HuH-7.5 (cell line): ENCODE data around the gene PSMG3.
"Not testable (repeated sequence)": the region's sequence is repeated elsewhere in the genome, so short reads cannot be mapped to it uniquely, and the experiment has no call there.

Experiments used
- DNase-seq: peaks from one replicate; pipeline ENCODE4 v3.0.0; 2011; ENCODE audit warnings: low spot score

Gene PSMG3

GRCh38 chr7:1596181-1597043, 26.6 kb upstream of the PSMG3 start:
- no peak for DNase-seq

DNA sequence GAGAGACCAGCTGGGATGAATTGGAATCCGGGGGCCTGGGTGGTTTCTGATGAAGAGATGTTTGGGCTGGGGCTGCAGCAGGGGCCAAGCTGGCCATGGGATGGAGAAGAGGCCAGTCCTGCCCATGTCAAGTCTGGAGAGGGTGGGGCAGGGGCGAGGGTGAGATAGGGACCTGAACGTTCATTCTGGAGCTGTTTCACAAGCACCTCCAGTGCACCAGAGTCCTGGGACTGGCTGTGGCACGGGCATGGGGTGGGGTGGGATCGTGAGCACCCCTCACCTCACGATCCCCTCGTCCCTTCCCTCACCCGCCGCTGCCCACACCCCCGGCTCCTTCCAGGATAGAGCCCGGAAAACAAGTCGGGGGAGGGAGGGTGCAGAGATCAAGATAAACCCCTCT, 25.8 kb upstream of the PSMG3 start:
- no peak for DNase-seq

DNA sequence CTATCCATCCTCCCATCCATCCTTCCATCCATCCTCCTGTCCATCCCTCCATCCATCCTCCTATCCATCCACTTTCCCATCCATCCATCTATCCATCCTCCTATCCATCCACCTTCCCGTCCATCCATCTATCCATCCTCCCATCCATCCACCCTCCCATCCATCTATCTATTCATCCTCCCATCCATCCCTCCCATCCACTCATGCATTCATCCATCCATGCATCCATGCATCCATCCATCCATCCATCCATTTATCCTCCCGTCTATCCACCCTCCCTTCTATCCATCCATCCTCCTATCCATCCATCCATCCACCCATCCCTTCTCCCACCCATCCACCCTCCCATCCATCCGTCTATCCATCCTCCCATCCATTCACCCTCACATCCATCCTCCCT, 25.2 kb upstream of the PSMG3 start:
- DNase-seq, result no peak

DNA sequence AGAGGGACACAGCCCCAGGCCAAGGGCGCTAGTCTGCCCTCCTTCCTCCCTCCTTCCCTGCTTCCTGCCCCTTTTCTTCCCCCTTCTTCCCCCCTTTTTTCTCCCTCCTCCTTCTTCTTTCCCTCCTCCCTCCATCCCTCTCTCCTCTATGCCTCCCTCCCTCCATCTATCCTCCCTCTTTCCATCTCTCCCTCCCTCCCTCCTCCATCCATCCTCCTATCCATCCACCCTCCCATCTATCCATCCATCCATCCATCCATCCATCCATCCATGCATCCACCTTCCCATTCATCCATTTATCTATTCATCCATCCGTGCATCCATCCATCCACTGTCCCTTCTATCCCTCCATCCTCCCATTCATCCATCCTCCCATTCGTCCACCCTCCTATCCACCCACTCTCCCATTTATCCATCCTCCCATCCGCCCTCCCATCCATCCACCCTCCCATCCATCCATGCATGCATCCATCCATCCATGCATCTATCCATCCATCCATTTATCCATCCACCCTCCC, 24.1 kb upstream of the PSMG3 start:
- no peak for DNase-seq

DNA sequence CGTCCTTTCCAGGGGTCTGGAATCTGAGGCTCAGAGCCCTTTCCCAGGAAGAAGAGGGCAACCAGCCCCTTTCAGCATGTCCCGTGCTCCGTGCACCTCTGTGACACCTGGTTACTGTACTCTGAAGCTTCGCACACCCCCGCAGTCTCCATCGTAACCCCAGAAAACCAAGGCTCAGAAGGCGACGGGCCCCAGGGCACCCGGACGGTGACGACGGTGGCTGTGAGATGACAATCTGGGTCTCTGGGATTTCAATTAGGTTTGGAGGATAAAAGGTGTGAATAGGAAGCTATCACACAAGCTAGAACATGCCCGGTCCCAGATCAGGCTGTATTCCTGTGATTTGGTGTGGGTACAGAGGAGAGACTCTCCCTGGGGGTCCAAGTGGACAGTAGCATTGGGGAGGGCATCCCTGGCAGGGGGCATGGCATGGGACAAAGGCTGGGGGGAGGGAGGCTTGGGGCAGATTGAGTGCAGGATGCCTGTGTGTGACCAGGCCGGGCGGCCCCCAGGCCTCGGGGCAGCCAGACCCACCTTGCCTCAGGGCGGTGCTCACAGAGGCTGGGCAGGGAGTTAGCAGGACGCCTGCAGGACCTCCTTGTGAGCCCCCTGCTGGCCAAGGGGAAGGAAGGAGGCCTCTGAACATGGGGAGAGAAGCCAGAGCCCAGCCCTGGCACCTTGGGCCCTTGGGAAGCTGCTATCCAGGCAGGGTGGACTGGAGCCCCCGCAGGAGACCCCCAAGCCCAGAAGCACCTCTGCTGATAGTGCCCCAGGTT, 23.4 kb upstream of the PSMG3 start:
- DNase-seq, result peak; percentile 59

DNA sequence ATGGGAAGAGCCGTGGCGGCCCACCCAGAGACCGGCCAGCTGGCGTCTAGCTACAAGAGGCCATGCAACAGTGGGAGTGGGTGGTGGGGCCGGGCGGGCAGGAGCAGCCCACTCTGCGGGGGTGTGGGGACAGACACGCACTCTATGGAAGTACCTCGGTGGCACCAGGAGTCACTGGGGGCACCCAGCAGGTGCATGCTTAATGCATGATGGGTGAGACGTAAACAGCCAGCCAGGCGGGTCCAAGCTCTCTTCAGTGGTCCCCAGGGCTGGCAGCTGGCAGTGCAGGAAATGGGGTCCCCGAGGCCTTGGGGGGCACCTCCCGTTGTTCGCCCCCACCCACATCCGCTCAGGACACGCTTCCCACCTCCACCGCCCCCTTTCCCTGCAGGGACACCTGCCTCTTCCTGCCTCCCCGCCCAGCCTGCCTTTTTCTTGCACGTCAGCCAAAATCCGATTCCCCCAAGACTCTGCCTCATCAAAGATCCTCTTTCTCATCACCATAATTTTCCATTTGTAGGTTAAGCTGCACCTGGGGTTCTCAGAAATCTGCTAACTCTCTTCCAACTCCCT, 22.6 kb upstream of the PSMG3 start:
- DNase-seq, result no peak

GRCh38 chr7:1591876-1592275, 22.0 kb upstream of the PSMG3 start:
- DNase-seq, result no peak

DNA sequence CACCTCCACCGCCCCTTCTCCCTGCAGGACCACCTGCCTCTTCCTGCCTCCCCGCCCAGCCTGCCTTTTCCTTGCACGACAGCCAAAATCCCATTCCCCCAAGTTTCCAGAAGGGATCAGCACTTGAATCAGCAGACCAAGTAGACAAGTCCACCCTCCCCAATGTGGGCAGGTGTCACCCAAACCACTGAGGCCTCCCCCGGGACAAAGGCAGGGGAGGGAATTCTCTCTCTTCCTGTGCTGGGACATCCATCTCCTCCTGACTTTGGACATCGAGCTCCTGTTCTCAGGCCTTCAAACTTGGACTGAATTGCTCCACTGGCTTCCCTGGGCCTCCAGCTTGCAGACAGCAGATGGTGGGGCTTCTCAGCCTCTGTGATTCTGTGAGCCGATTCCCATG, 21.6 kb upstream of the PSMG3 start:
- DNase-seq, result no peak

DNA sequence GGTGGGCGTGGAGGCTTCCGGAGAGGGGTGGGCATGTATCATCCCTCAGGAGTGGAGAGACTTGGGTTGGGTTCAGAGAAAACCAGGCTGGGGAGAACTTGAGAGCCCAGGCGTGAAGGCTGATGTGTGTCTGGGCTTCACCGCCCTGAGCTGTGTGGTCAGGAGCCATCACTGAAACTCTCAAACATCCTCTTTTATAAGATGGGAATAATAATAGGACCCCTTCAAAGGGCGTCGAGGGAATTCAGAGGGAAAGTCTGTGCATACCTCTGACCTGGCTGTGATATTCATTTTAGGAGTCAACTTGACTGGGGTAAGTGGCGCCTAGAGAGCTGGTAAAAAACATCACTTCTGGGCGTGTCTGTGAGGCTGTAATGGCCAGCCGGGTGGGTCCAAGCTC, 21.1 kb upstream of the PSMG3 start:
- DNase-seq, result no peak

DNA sequence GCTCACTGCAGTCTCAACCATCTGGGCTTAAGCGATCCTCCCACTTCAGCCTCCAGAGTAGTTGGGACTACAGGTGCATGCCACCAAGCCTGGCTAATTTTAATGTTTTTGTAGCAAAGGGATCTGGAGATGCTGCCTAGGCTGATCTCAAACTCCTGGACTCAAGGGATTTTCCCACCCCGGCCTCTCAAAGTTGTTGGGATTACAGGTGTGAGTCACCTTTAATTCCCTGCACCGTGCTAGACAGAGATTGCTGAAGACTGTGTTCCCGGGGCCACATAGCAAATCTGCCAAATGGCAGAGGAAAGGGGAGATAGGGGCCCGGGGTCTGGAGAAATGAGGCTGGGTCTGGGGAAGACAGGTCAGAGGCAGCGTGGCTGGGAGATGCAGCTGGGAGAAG, 20.6 kb upstream of the PSMG3 start:
- no peak for DNase-seq

DNA sequence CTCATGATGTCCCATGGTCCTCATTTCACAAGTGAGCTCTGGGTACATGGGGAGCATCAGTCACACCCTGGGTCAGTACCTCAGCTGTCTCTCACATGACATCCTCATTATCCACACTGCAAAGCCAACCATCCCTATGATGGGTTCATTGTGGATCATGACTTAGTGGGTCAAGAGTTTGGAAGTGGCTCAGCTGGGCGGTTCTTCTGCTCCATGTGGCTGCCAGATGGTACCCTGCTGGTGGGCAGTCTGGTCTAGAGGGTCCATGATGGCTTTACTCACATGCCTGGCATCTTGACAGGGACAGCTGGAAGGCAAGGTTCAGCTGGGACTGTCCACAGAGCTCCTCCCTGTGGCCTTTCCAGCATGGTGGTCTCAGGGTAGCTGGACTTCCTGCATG, 19.1 kb upstream of the PSMG3 start:
- DNase-seq, result no peak

- DNase-seq, result no peak
These were observed 17.9 kb upstream of the PSMG3 start for GRCh38 chr7:1587738-1588137.

- no peak for DNase-seq
These were observed 17.2 kb upstream of the PSMG3 start for GRCh38 chr7:1586827-1587705.

DNA sequence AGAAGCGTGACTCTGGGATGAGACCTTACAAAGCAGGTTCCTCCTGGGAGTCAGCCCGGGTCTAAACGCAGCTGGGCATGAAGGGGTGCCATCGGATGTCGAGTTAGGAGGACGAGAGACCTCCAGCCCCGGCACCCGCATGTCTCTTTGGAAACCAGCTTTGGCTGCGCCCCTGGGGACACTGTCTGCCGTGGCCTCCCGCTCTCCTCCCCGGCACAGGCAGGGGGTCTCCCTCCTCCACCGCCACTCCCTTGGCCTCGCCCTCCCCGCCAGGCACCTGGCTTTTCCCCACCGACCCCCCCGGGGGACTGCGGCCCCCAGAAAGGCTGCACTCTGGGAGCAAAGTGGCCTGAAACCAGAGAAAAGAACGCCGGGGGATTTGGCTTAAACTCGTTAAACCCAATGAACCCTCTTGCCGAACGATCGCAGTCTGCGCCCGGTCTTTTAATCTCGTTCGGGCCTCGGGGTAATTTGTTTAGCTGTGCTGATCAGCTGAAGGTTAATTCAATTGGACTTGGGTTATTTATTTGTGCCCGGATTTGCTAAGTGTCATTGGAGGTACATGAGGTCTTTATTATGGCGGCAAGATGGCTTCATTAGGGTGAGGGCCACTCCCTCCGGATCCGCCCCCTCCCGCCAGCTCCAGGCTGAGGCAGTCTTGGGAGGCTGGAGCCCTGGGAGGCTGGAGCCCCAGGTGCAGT, 16.4 kb upstream of the PSMG3 start:
- no peak for DNase-seq

DNA sequence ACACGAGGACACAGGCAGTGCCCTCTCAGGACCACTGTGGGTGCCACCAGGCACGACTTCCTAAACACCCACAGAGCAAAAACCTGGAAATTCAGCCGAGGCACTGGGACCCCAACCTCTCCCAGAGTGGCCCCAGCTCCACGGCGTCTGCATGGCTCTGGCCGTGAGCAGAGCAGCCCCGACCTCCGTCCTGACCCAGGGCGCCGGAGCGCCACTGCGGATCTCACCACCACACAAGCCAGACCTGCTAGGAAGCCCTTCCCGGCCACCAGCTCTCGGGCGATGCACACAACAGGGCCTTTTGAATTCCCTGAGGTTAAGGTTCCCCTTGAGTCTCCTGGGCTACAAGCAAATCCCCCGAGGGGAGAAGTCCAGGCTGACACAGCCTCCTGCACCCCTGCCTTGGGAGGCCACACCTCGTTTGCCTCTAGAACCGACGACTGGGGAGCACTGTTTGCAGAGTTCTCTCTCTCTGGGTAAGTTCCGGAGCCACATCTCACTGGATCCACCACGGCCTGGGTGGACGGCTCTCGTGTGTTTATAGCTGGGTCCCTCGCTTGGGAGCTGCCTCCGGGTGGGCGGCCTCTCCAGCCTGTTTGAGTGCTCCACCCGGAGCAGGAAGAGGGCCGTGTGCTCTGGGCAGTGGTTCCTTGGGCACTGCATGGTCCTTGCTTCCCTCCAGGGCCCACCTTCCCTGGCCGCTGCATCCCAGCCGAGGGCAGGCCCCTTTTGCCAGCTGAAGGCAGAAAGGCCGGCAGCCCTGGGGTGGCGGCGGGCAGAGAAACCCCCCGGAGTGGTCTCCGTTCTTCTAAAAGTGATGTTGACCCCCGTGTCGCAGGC, 15.5 kb upstream of the PSMG3 start:
- no peak for DNase-seq

DNA sequence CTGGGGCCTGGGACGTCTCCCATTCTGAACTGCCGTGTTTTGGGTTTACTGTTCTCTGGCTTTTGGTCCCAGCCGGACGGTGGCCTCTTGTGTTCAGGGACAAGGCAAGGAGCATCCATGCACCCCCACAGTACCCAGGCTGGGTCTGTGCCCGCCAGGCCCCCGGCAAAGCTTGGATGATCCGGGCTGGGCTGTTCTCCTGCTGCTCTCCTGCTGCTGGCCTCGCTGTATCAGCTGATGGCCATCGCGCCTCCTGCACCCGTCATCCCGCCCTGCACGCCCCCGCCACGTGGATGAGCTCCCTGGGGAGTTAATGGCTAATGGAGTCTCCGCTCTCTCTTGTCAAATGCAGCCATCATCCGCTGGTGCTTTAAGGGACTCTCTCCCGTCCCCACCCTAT, 14.9 kb upstream of the PSMG3 start:
- DNase-seq, result no peak

DNA sequence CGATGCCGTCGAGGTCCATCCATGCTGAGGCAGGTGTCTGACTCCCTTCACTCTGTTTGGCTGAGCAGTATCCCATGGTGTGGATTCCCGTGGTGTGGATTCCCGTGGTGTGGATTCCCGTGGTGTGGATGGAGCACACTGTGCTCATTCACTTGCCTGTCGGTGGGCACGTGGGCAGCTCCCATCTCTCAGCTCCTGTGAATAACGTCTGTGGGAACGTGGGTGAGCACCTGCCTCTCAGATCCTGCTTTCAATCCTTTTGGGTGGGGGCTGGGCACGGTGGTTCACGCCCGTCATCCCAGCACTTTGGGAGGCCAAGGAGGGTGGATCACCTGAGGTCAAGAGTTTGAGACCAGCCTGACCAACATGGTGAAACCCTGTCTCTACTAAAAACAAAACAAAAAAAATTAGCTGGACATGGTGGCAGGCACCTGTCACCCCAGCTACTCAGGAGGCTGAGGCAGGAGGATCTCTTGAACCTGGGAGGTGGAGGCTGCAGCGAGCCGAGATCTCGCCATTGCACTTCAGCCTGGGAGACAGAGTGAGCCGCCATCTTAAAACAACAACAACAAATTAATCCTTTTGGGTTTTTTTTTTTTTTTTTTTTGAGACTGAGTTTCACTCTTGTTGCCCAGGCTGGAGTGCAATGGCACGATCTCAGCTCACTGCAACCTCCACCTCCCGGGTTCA, 13.6 kb upstream of the PSMG3 start:
- DNase-seq, result not testable (repeated sequence)

- DNase-seq, result no peak
These were observed 10.7 kb upstream of the PSMG3 start for GRCh38 chr7:1580422-1581030.
